A549 (cell line): ENCODE results near the gene PGS1. TPM values are rescaled to one million over a fixed set of nuclear protein-coding genes. Genes with fewer than 3 reads are reported as not detected.

Experiments used
- ATAC-seq, 2 experiments: fragments of 200-7000 bp in 1 of 2; fragments of >200 bp in 1 of 2; cut with Nextera tagmentation in 1 of 2; cut with Tn5 transposase in 1 of 2; 3 replicates each; pipeline versions ENCODE4 v1.8.0 to v1.9.1; 2018 to 2020; ENCODE audit warnings: mild to moderate bottlenecking in 1 of 2, moderate library complexity in 1 of 2
- CTCF ChIA-PET: fragments of 300-600 bp; sonication (Branson Sonifier 250); formaldehyde crosslinking; extraction: SDS; loops from one replicate; lab custom pipeline; 2021; ENCODE audit warnings: antibody characterized with exemption, inconsistent platforms; lab: Yijun Ruan, JAX
- POLR2A ChIA-PET: fragments of 350-600 bp; formaldehyde crosslinking; extraction: SDS; loops from one replicate; lab custom pipeline; 2021; ENCODE audit warnings: antibody characterized with exemption, inconsistent platforms; lab: Yijun Ruan, JAX
- DNase-seq, 2 experiments: peaks; one replicate each; pipeline versions ENCODE4 v3.0.0 to v3.0.0-alpha.2; 2011 to 2016; ENCODE audit warnings: low read depth in 1 of 2, low spot score in 1 of 2
- FAIRE-seq: peaks from 2 replicates; lab custom pipeline; 2011; peaks lifted over from hg19 to GRCh38; lab: Jason Lieb, UNC
- H3K27ac ChIP-seq, 2 experiments: fragments of >200 bp; sonication (Bioruptor Twin); formaldehyde crosslinking; 3 replicates each; pipeline ENCODE4 v1.5.1; 2016 to 2017
- H3K4me1 ChIP-seq: fragments of >200 bp; sonication (Bioruptor Twin); formaldehyde crosslinking; 3 replicates; pipeline ENCODE4 v1.6.1; 2016
- H3K4me2 ChIP-seq: fragments of >200 bp; sonication (Bioruptor Twin); formaldehyde crosslinking; 3 replicates; pipeline ENCODE4 v1.6.1; 2016
- H3K4me3 ChIP-seq: fragments of >200 bp; sonication (Bioruptor Twin); formaldehyde crosslinking; 3 replicates; pipeline ENCODE4 v1.5.1; 2016
- H3K9me3 ChIP-seq: fragments of >200 bp; sonication (Bioruptor Twin); formaldehyde crosslinking; 3 replicates; pipeline ENCODE4 v1.6.1; 2016
- ATOH8 ChIP-seq: fragments of 250-450 bp; sonication (Bioruptor Pico); IDR thresholded peaks from 2 replicates; pipeline ENCODE4 v1.5.0; 2020; ENCODE audit warnings: low read depth, mild to moderate bottlenecking, moderate library complexity
- BCL3 ChIP-seq: fragments of >200 bp; sonication (Bioruptor Twin); formaldehyde crosslinking; IDR thresholded peaks from 3 replicates; pipeline ENCODE4 v1.6.1; 2016
- CBX2 ChIP-seq: fragments of 200-600 bp; sonication (generic); IDR thresholded peaks from 2 replicates; pipeline ENCODE4 v1.6.1; 2016; ENCODE audit warnings: low read depth, mild to moderate bottlenecking, borderline replicate concordance
- CEBPB ChIP-seq, 2 experiments: fragments of >200 bp in 1 of 2; sonication (Bioruptor Twin) in 1 of 2; formaldehyde crosslinking in 1 of 2; IDR thresholded peaks; 2 replicates each; pipeline ENCODE4 v1.6.1; 2012 to 2016
- CHD4 ChIP-seq: fragments of 200-600 bp; sonication (generic); IDR thresholded peaks from 2 replicates; pipeline ENCODE4 v1.6.1; 2016; ENCODE audit warnings: antibody characterized with exemption, mild to moderate bottlenecking, borderline replicate concordance
- EHF ChIP-seq: fragments of 250-450 bp; sonication (Bioruptor Pico); IDR thresholded peaks from 2 replicates; pipeline ENCODE4 v1.5.0; 2020; ENCODE audit warnings: mild to moderate bottlenecking
- ELK1 ChIP-seq: fragments of 150-350 bp; IDR thresholded peaks from 2 replicates; pipeline ENCODE4 v1.6.1; 2014; ENCODE audit warnings: low read depth, mild to moderate bottlenecking, low read length
- FOSL2 ChIP-seq, 2 experiments: fragments of 450-650 bp in 1 of 2; fragments of >200 bp in 1 of 2; sonication (Bioruptor Twin) in 1 of 2; formaldehyde crosslinking; IDR thresholded peaks; 2 replicates each; pipeline versions ENCODE4 v1.5.0 to v1.6.1; 2016 to 2020; ENCODE audit warnings: mild to moderate bottlenecking in 1 of 2, moderate library complexity in 1 of 2
- FOXS1 ChIP-seq: fragments of 250-450 bp; sonication (Bioruptor Pico); IDR thresholded peaks from 2 replicates; pipeline ENCODE4 v1.5.0; 2020; ENCODE audit warnings: mild to moderate bottlenecking, moderate library complexity
- HES2 ChIP-seq: fragments of >200 bp; sonication (Bioruptor Twin); formaldehyde crosslinking; IDR thresholded peaks from 2 replicates; pipeline ENCODE4 v1.6.1; 2016
- JUNB ChIP-seq: fragments of >200 bp; sonication (Bioruptor Twin); formaldehyde crosslinking; IDR thresholded peaks from 2 replicates; pipeline ENCODE4 v1.6.1; 2016
- NPAS2 ChIP-seq: fragments of 250-450 bp; sonication (Bioruptor Pico); IDR thresholded peaks from 2 replicates; pipeline ENCODE4 v1.8.0; 2022; ENCODE audit warnings: mild to moderate bottlenecking, moderate library complexity, borderline replicate concordance
- RARB ChIP-seq: fragments of 250-450 bp; sonication (Bioruptor Pico); IDR thresholded peaks from 2 replicates; pipeline ENCODE4 v1.8.0; 2021; ENCODE audit warnings: mild to moderate bottlenecking, moderate library complexity
- REST ChIP-seq: fragments of 200-600 bp; sonication (generic); IDR thresholded peaks from 2 replicates; pipeline ENCODE4 v1.6.1; 2016; ENCODE audit warnings: antibody characterized with exemption, mild to moderate bottlenecking, moderate library complexity
- RNF2 ChIP-seq: fragments of 200-600 bp; sonication (generic); IDR thresholded peaks from 2 replicates; pipeline ENCODE4 v1.6.1; 2016; ENCODE audit warnings: low read depth, mild to moderate bottlenecking, antibody characterized with exemption, moderate library complexity, borderline replicate concordance
- TFCP2L1 ChIP-seq: fragments of 250-450 bp; sonication (Bioruptor Pico); IDR thresholded peaks from 2 replicates; pipeline ENCODE4 v1.5.0; 2021; ENCODE audit warnings: mild to moderate bottlenecking
- ZFP36 ChIP-seq: fragments of 450-650 bp; IDR thresholded peaks from 2 replicates; pipeline ENCODE4 v1.6.1; 2014; ENCODE audit warnings: borderline replicate concordance; ENCODE audit not compliant: partially characterized antibody
- ZNF302 ChIP-seq: fragments of 250-450 bp; sonication (Bioruptor Pico); IDR thresholded peaks from 2 replicates; pipeline ENCODE4 v1.9.0; 2021; ENCODE audit warnings: inconsistent platforms, mild to moderate bottlenecking, moderate library complexity
- WGBS: methylation state at CpG from one replicate; pipeline ENCODE4 v1.1.6; 2017; ENCODE audit errors: missing lambda C conversion rate; 5-methylcytosine and 5-hydroxymethylcytosine counted together
- polyA plus RNA-seq, 4 experiments: library from polyadenylated mRNA; depleted of rRNA in 3 of 4; stranded (reverse); fragments of >200 nt; fragmentation: RNase III in 1 of 4; extraction: RNeasy Plus Mini Kit Qiagen cat#74134 plus additional on column Dnase treatment in 1 of 4; gene quantifications; 2 replicates in 3 of 4; 3 replicates in 1 of 4; pipeline ENCODE4 v1.2.3, GENCODE V29; 2011 to 2017

PGS1 gene
- polyA plus RNA-seq, 2 of the 4 experiments (the other 2 are of a cell fraction): 23.7 to 29.5 TPM

- TF ChIP-seq ATOH8 (CRISPR knock-in tag) (no peak), CHD4 (0 out of 2 replicates have a peak, but pooled peaks have one; percentile 59)
- peak overlapping the region; percentile 94 for H3K4me2 ChIP-seq
- H3K4me3 ChIP-seq: peak overlapping the region; percentile 91
- H3K9me3 ChIP-seq: no peaks in the 10 kb centered on the region
- DNase-seq (peak in 1 of 2 experiments; percentile 51), FAIRE-seq (no peak), ATAC-seq (peak; percentile 35 to 60; a peak in 3 of 6 replicates)
- ChIA-PET POLR2A (interaction anchor here (0.6 to 1.2 kb wide), 3 partner anchors 19 to 64 kb away, joined by 3 to 5 read pairs (median 4); partner anchors contain the start of gene SOCS3), CTCF (interaction anchor here (0.6 to 8.9 kb wide), 6 partner anchors 8 to 434 kb away, joined by 3 to 134 read pairs (median 6); partner anchors contain the start of gene SOCS3)
- peak overlapping the region; percentile 88 to 90 for H3K27ac ChIP-seq
- 21% methylated on average over 14 of the region's 14 CpGs for WGBS
- peaks cover 52% of the 10 kb centered on the region for H3K4me1 ChIP-seq
Observed at GRCh38 chr17:78377858-78378224, 608 bp upstream of the PGS1 start.

- peak in 1 of 2 experiments; percentile 14; a peak in 3 of 6 replicates for ATAC-seq
- no peak for FAIRE-seq
- ChIA-PET POLR2A (no interaction called here), CTCF (interaction anchor here (0.7 to 8.9 kb wide), 8 partner anchors 9 to 112 kb away, joined by 3 to 134 read pairs (median 4); partner anchors contain the start of gene SOCS3)
- H3K27ac ChIP-seq: peak overlapping the region; percentile 88 to 90
- no peak for DNase-seq
- H3K4me2 ChIP-seq: peak overlapping the region; percentile 94
- peaks cover 52% of the 10 kb centered on the region for H3K4me1 ChIP-seq
- H3K4me3 ChIP-seq: peak overlapping the region; percentile 91
- TF ChIP-seq REST: no peak
- peak; percentile 3 to 12; a peak in 1 of 4 replicates for TF ChIP-seq CEBPB (IDR thresholded peaks at IDR 0.05)
- 4% methylated on average over 7 of the region's 7 CpGs for WGBS
- no peaks in the 10 kb centered on the region for H3K9me3 ChIP-seq
Observed at GRCh38 chr17:78379131-78379491, 662 bp downstream of the PGS1 start.

GRCh38 chr17:78380370-78380769 lies 1.9 kb downstream of the PGS1 start:
- POLR2A ChIA-PET: no interaction called here
- no peak for TF ChIP-seq ZNF302 (CRISPR knock-in tag)
- TF ChIP-seq ELK1: no peak
- no peak for TF ChIP-seq ZFP36
- no peak for TF ChIP-seq CBX2
- TF ChIP-seq HES2: no peak
- TF ChIP-seq FOSL2 (IDR thresholded peaks at IDR 0.05): no peak
- TF ChIP-seq FOSL2 (CRISPR knock-in tag; IDR thresholded peaks at IDR 0.05): no peak
- no peak for TF ChIP-seq NPAS2 (CRISPR knock-in tag)
- TF ChIP-seq ATOH8 (CRISPR knock-in tag): no peak
- TF ChIP-seq EHF (CRISPR knock-in tag): no peak
- TF ChIP-seq FOXS1: no peak
- no peak for TF ChIP-seq RNF2
- no peak for TF ChIP-seq RARB
- no peak for TF ChIP-seq JUNB
- TF ChIP-seq BCL3: no peak
- no peak for TF ChIP-seq TFCP2L1 (CRISPR knock-in tag)
- Histone ChIP-seq H3K4me3 (no peak overlapping the region), H3K9me3 (no peaks in the 10 kb centered on the region), H3K4me1 (peaks cover 44% of the 10 kb centered on the region), H3K27ac (no peak overlapping the region), H3K4me2 (peak overlapping the region; percentile 94)
- CTCF ChIA-PET: interaction anchor here (0.7 to 3.5 kb wide), 4 partner anchors 19 to 113 kb away, joined by 3 to 26 read pairs (median 3); partner anchors contain the start of gene SOCS3
- no peak for FAIRE-seq
- 88% methylated on average over 5 of the region's 5 CpGs for WGBS
- ATAC-seq: no peak
- no peak for DNase-seq
